ENCODE results near the gene NDOR1. TPM values are rescaled to one million over a fixed set of nuclear protein-coding genes. Genes with fewer than 3 reads are reported as not detected.

The NDOR1 gene
- total and polyA plus RNA-seq, 2 experiments from 2014 or later, result 7.8 to 12.3 TPM

GRCh38 chr9:137172901-137173795 lies 32.4 kb upstream of the NDOR1 start:
- Histone ChIP-seq H2AFZ (no peak overlapping the region), H3K79me2 (no peaks in the 10 kb centered on the region), H3K4me1 (ENCODE audit: insufficient read depth) (peaks cover 12% of the 10 kb centered on the region), H4K20me1 (ENCODE audit: insufficient read depth, poor library complexity, severe bottlenecking) (no peaks in the 10 kb centered on the region), H3K9me2 (replicated peaks; ENCODE audit: insufficient read depth) (no peaks in the 10 kb centered on the region), H3K27me3 (peaks cover 32% of the 10 kb centered on the region), H3K36me3 (replicated peaks; ENCODE audit: insufficient read depth, low read depth) (no peaks in the 10 kb centered on the region), H3K27ac (no peak overlapping the region), H3K9me3 (ENCODE audit: low read depth) (no peaks in the 10 kb centered on the region), H3K4me2 (no peak overlapping the region), H3K4me3 (no peak overlapping the region)
- TF ChIP-seq CTCF (IDR thresholded peaks at IDR 0.05; ENCODE audit: poor library complexity) (no peak), EZH2phosphoT487 (IDR thresholded peaks at IDR 0.05; ENCODE audit: low read depth, severe bottlenecking, unreplicated experiment) (no peak), EZH2 (IDR thresholded peaks at IDR 0.05; ENCODE audit: borderline replicate concordance) (no peak)
- 85% methylated on average over 19 of the region's 21 CpGs for WGBS (ENCODE audit: low lambda C conversion rate, missing lambda C conversion rate)
- DNase-seq (ENCODE audit: low spot score), result no peak

GRCh38 chr9:137173796-137174664 lies 31.5 kb upstream of the NDOR1 start:
- no peak overlapping the region for H3K4me2 ChIP-seq
- no peak for DNase-seq (ENCODE audit: low spot score)
- H2AFZ ChIP-seq, result no peak overlapping the region
- peaks cover 7% of the 10 kb centered on the region for H3K4me1 ChIP-seq (ENCODE audit: insufficient read depth)
- no peaks in the 10 kb centered on the region for H3K79me2 ChIP-seq
- H3K27me3 ChIP-seq, result peaks cover 27% of the 10 kb centered on the region
- H3K9me3 ChIP-seq (ENCODE audit: low read depth), result no peaks in the 10 kb centered on the region
- no peaks in the 10 kb centered on the region for H3K9me2 ChIP-seq (replicated peaks; ENCODE audit: insufficient read depth)
- TF ChIP-seq EZH2 (IDR thresholded peaks at IDR 0.05; ENCODE audit: borderline replicate concordance) (no peak), EZH2phosphoT487 (IDR thresholded peaks at IDR 0.05; ENCODE audit: low read depth, severe bottlenecking, unreplicated experiment) (no peak), CTCF (IDR thresholded peaks at IDR 0.05; ENCODE audit: poor library complexity) (no peak)
- H4K20me1 ChIP-seq (ENCODE audit: insufficient read depth, poor library complexity, severe bottlenecking), result no peaks in the 10 kb centered on the region
- 88% methylated on average over 45 of the region's 45 CpGs for WGBS (ENCODE audit: low lambda C conversion rate, missing lambda C conversion rate)
- H3K4me3 ChIP-seq, result no peak overlapping the region
- H3K36me3 ChIP-seq (replicated peaks; ENCODE audit: insufficient read depth, low read depth), result no peaks in the 10 kb centered on the region
- no peak overlapping the region for H3K27ac ChIP-seq

GRCh38 chr9:137174722-137175293 lies 30.7 kb upstream of the NDOR1 start:
- peaks cover 19% of the 10 kb centered on the region for H3K27me3 ChIP-seq
- no peaks in the 10 kb centered on the region for H3K36me3 ChIP-seq (replicated peaks; ENCODE audit: insufficient read depth, low read depth)
- no peaks in the 10 kb centered on the region for H3K9me3 ChIP-seq (ENCODE audit: low read depth)
- no peaks in the 10 kb centered on the region for H3K79me2 ChIP-seq
- no peak overlapping the region for H3K27ac ChIP-seq
- H2AFZ ChIP-seq, result no peak overlapping the region
- peaks cover 2% of the 10 kb centered on the region for H3K4me1 ChIP-seq (ENCODE audit: insufficient read depth)
- DNase-seq (ENCODE audit: low spot score), result no peak
- H4K20me1 ChIP-seq (ENCODE audit: insufficient read depth, poor library complexity, severe bottlenecking), result no peaks in the 10 kb centered on the region
- no peaks in the 10 kb centered on the region for H3K9me2 ChIP-seq (replicated peaks; ENCODE audit: insufficient read depth)
- WGBS (ENCODE audit: low lambda C conversion rate, missing lambda C conversion rate), result 62% methylated on average over 17 of the region's 34 CpGs
- no peak overlapping the region for H3K4me3 ChIP-seq
- TF ChIP-seq CTCF (IDR thresholded peaks at IDR 0.05; ENCODE audit: poor library complexity) (peak; percentile 1), EZH2 (IDR thresholded peaks at IDR 0.05; ENCODE audit: borderline replicate concordance) (no peak)
- no peak overlapping the region for H3K4me2 ChIP-seq

Data from hepatocyte (in vitro differentiated cells).